Measurements from ENCODE around the gene ZNF763.

The ZNF763 gene

GRCh38 chr19:11971041-11971440, 6.2 kb downstream of the ZNF763 start:
- 88% methylated on average over 1 of the region's 2 CpGs for WGBS (ENCODE audit: insufficient coverage)
- Histone ChIP-seq H3K9me3 (ENCODE audit: control extremely low read depth in 1 of 5, control insufficient read depth in 4 of 5, insufficient read depth in 2 of 5, low read depth in 1 of 5, low read length in 4 of 5) (peaks cover 1 to 33% (median 10%) of the 10 kb centered on the region in 5 experiments), H3K27me3 (replicated peaks in 2 of 5; ENCODE audit: control insufficient read depth in 4 of 5, insufficient read depth in 5 of 5, low read length in 4 of 5) (no peaks in the 10 kb centered on the region), H3K4me1 (ENCODE audit: control extremely low read depth in 1 of 4, control insufficient read depth in 4 of 4, insufficient read depth in 4 of 4, low read length in 3 of 4) (peaks cover 0 to 4% (median 1%) of the 10 kb centered on the region in 4 experiments), H3K4me3 (ENCODE audit: control insufficient read depth in 1 of 7, extremely low read depth in 1 of 7, insufficient read depth in 4 of 7, low read depth in 2 of 7, low read length in 6 of 7) (no peak overlapping the region), H3K27ac (ENCODE audit: insufficient read depth in 1 of 2, low read depth in 1 of 2, low read length in 2 of 2, poor library complexity in 1 of 2, severe bottlenecking in 2 of 2) (no peak overlapping the region), H3K36me3 (ENCODE audit: control insufficient read depth in 4 of 4, insufficient read depth in 4 of 4, low read length in 3 of 4) (peaks cover 1 to 21% (median 6%) of the 10 kb centered on the region in 4 experiments)
- ChIA-PET POLR2A (interaction anchor here (0.7 kb wide), 1 partner anchor 16 kb away, joined by 5 read pairs; no protein-coding TSS in a partner anchor), CTCF (interaction anchor here (0.7 kb wide), 1 partner anchor 170 kb away, joined by 4 read pairs; no protein-coding TSS in a partner anchor)
- DNase-seq = no peak

- Histone ChIP-seq H3K4me3 (ENCODE audit: control insufficient read depth in 1 of 7, extremely low read depth in 1 of 7, insufficient read depth in 4 of 7, low read depth in 2 of 7, low read length in 6 of 7) (no peak overlapping the region), H3K4me1 (ENCODE audit: control extremely low read depth in 1 of 4, control insufficient read depth in 4 of 4, insufficient read depth in 4 of 4, low read length in 3 of 4) (no peaks in the 10 kb centered on the region), H3K27me3 (replicated peaks in 2 of 5; ENCODE audit: control insufficient read depth in 4 of 5, insufficient read depth in 5 of 5, low read length in 4 of 5) (no peaks in the 10 kb centered on the region), H3K9me3 (ENCODE audit: control extremely low read depth in 1 of 5, control insufficient read depth in 4 of 5, insufficient read depth in 2 of 5, low read depth in 1 of 5, low read length in 4 of 5) (peaks cover 10 to 52% (median 27%) of the 10 kb centered on the region in 5 experiments), H3K27ac (ENCODE audit: insufficient read depth in 1 of 2, low read depth in 1 of 2, low read length in 2 of 2, poor library complexity in 1 of 2, severe bottlenecking in 2 of 2) (no peak overlapping the region), H3K36me3 (ENCODE audit: control insufficient read depth in 4 of 4, insufficient read depth in 4 of 4, low read length in 3 of 4) (peaks cover 6 to 41% (median 15%) of the 10 kb centered on the region in 4 experiments)
- ChIA-PET CTCF (no interaction called here), POLR2A (no interaction called here)
- no peak for DNase-seq
- WGBS (ENCODE audit: insufficient coverage) = 80% methylated on average over 1 of the region's 5 CpGs
Observed at GRCh38 chr19:11973019-11973810, 8.4 kb downstream of the ZNF763 start.

GRCh38 chr19:11978492-11979100, 13.8 kb downstream of the ZNF763 start:
- peaks cover 10 to 41% (median 19%) of the 10 kb centered on the region in 4 experiments for H3K36me3 ChIP-seq (ENCODE audit: control insufficient read depth in 4 of 4, insufficient read depth in 4 of 4, low read length in 3 of 4)
- H3K27me3 ChIP-seq (replicated peaks in 2 of 5; ENCODE audit: control insufficient read depth in 4 of 5, insufficient read depth in 5 of 5, low read length in 4 of 5) = no peaks in the 10 kb centered on the region
- ChIA-PET POLR2A (no interaction called here), CTCF (no interaction called here)
- H3K4me1 ChIP-seq (ENCODE audit: control extremely low read depth in 1 of 4, control insufficient read depth in 4 of 4, insufficient read depth in 4 of 4, low read length in 3 of 4) = no peaks in the 10 kb centered on the region
- H3K9me3 ChIP-seq (ENCODE audit: control extremely low read depth in 1 of 5, control insufficient read depth in 4 of 5, insufficient read depth in 2 of 5, low read depth in 1 of 5, low read length in 4 of 5) = peaks cover 13 to 85% (median 74%) of the 10 kb centered on the region in 5 experiments
- no peak overlapping the region for H3K27ac ChIP-seq (ENCODE audit: insufficient read depth in 1 of 2, low read depth in 1 of 2, low read length in 2 of 2, poor library complexity in 1 of 2, severe bottlenecking in 2 of 2)
- WGBS (ENCODE audit: insufficient coverage) = 100% methylated on average over 1 of the region's 9 CpGs
- no peak for DNase-seq
- no peak overlapping the region for H3K4me3 ChIP-seq (ENCODE audit: control insufficient read depth in 1 of 7, extremely low read depth in 1 of 7, insufficient read depth in 4 of 7, low read depth in 2 of 7, low read length in 6 of 7)

GRCh38 chr19:11979527-11979926, 14.7 kb downstream of the ZNF763 start:
- CTCF ChIA-PET = interaction anchor here (1.5 kb wide), 1 partner anchor 16 kb away, joined by 4 read pairs; no protein-coding TSS in a partner anchor
- Histone ChIP-seq H3K27ac (ENCODE audit: insufficient read depth in 1 of 2, low read depth in 1 of 2, low read length in 2 of 2, poor library complexity in 1 of 2, severe bottlenecking in 2 of 2) (no peak overlapping the region), H3K4me3 (ENCODE audit: control insufficient read depth in 1 of 7, extremely low read depth in 1 of 7, insufficient read depth in 4 of 7, low read depth in 2 of 7, low read length in 6 of 7) (peak overlapping the region in 2 of 7 experiments; percentile 1 to 45), H3K36me3 (ENCODE audit: control insufficient read depth in 4 of 4, insufficient read depth in 4 of 4, low read length in 3 of 4) (peaks cover 10 to 41% (median 19%) of the 10 kb centered on the region in 4 experiments), H3K27me3 (replicated peaks in 2 of 5; ENCODE audit: control insufficient read depth in 4 of 5, insufficient read depth in 5 of 5, low read length in 4 of 5) (no peaks in the 10 kb centered on the region), H3K9me3 (ENCODE audit: control extremely low read depth in 1 of 5, control insufficient read depth in 4 of 5, insufficient read depth in 2 of 5, low read depth in 1 of 5, low read length in 4 of 5) (peaks cover 13 to 81% (median 73%) of the 10 kb centered on the region in 5 experiments), H3K4me1 (ENCODE audit: control extremely low read depth in 1 of 4, control insufficient read depth in 4 of 4, insufficient read depth in 4 of 4, low read length in 3 of 4) (no peaks in the 10 kb centered on the region)
- DNase-seq = no peak
- WGBS (ENCODE audit: insufficient coverage) = 95% methylated on average over 3 of the region's 4 CpGs
- POLR2A ChIA-PET = no interaction called here

GRCh38 chr19:11982526-11982925, 17.7 kb downstream of the ZNF763 start:
- Histone ChIP-seq H3K4me1 (ENCODE audit: control extremely low read depth in 1 of 4, control insufficient read depth in 4 of 4, insufficient read depth in 4 of 4, low read length in 3 of 4) (peaks cover 0 to 2% (median 1%) of the 10 kb centered on the region in 4 experiments), H3K36me3 (ENCODE audit: control insufficient read depth in 4 of 4, insufficient read depth in 4 of 4, low read length in 3 of 4) (peaks cover 7 to 25% (median 12%) of the 10 kb centered on the region in 4 experiments), H3K27me3 (replicated peaks in 2 of 5; ENCODE audit: control insufficient read depth in 4 of 5, insufficient read depth in 5 of 5, low read length in 4 of 5) (no peaks in the 10 kb centered on the region), H3K9me3 (ENCODE audit: control extremely low read depth in 1 of 5, control insufficient read depth in 4 of 5, insufficient read depth in 2 of 5, low read depth in 1 of 5, low read length in 4 of 5) (peaks cover 7 to 69% (median 48%) of the 10 kb centered on the region in 5 experiments), H3K4me3 (ENCODE audit: control insufficient read depth in 1 of 7, extremely low read depth in 1 of 7, insufficient read depth in 4 of 7, low read depth in 2 of 7, low read length in 6 of 7) (no peak overlapping the region), H3K27ac (ENCODE audit: insufficient read depth in 1 of 2, low read depth in 1 of 2, low read length in 2 of 2, poor library complexity in 1 of 2, severe bottlenecking in 2 of 2) (no peak overlapping the region)
- DNase-seq = no peak
- ChIA-PET POLR2A (no interaction called here), CTCF (interaction anchor here (0.8 to 2.1 kb wide), 2 partner anchors 19 to 185 kb away, joined by 3 to 6 read pairs; no protein-coding TSS in a partner anchor)
- 82% methylated on average over 1 of the region's 4 CpGs for WGBS (ENCODE audit: insufficient coverage)

- Histone ChIP-seq H3K4me1 (ENCODE audit: control extremely low read depth in 1 of 4, control insufficient read depth in 4 of 4, insufficient read depth in 4 of 4, low read length in 3 of 4) (peaks cover 0 to 11% (median 7%) of the 10 kb centered on the region in 4 experiments), H3K9me3 (ENCODE audit: control extremely low read depth in 1 of 5, control insufficient read depth in 4 of 5, insufficient read depth in 2 of 5, low read depth in 1 of 5, low read length in 4 of 5) (peaks cover 0 to 45% (median 23%) of the 10 kb centered on the region in 5 experiments), H3K27ac (ENCODE audit: insufficient read depth in 1 of 2, low read depth in 1 of 2, low read length in 2 of 2, poor library complexity in 1 of 2, severe bottlenecking in 2 of 2) (no peak overlapping the region), H3K4me3 (ENCODE audit: control insufficient read depth in 1 of 7, extremely low read depth in 1 of 7, insufficient read depth in 4 of 7, low read depth in 2 of 7, low read length in 6 of 7) (no peak overlapping the region), H3K27me3 (replicated peaks in 2 of 5; ENCODE audit: control insufficient read depth in 4 of 5, insufficient read depth in 5 of 5, low read length in 4 of 5) (no peaks in the 10 kb centered on the region), H3K36me3 (ENCODE audit: control insufficient read depth in 4 of 4, insufficient read depth in 4 of 4, low read length in 3 of 4) (peaks cover 0 to 4% (median under 1%) of the 10 kb centered on the region in 4 experiments)
- CTCF ChIA-PET = interaction anchor here (1.4 to 1.7 kb wide), 2 partner anchors 103 to 187 kb away, joined by 4 read pairs; no protein-coding TSS in a partner anchor
- WGBS (ENCODE audit: insufficient coverage) = 21% methylated on average over 3 of the region's 5 CpGs
- POLR2A ChIA-PET = no interaction called here
- peak; percentile 27 to 55 (median 34) for DNase-seq
Observed at GRCh38 chr19:11984986-11985385, 20.1 kb downstream of the ZNF763 start.

Measured in common myeloid progenitor, CD34-positive (primary cell).